GM19324 (cell line): ENCODE data around the gene PRKN.

Experiments
- ATAC-seq: cut with Tn5 transposase; IDR thresholded peaks from one replicate; pipeline ENCODE4 v1.9.1; 2021; ENCODE audit warnings: mild to moderate bottlenecking, moderate library complexity; ENCODE audit not compliant: unreplicated experiment, low FRiP score

Gene PRKN

GRCh38 chr6:161554883-161555282 is 1172.7 kb downstream of the PRKN start:
- no peak for ATAC-seq

DNA sequence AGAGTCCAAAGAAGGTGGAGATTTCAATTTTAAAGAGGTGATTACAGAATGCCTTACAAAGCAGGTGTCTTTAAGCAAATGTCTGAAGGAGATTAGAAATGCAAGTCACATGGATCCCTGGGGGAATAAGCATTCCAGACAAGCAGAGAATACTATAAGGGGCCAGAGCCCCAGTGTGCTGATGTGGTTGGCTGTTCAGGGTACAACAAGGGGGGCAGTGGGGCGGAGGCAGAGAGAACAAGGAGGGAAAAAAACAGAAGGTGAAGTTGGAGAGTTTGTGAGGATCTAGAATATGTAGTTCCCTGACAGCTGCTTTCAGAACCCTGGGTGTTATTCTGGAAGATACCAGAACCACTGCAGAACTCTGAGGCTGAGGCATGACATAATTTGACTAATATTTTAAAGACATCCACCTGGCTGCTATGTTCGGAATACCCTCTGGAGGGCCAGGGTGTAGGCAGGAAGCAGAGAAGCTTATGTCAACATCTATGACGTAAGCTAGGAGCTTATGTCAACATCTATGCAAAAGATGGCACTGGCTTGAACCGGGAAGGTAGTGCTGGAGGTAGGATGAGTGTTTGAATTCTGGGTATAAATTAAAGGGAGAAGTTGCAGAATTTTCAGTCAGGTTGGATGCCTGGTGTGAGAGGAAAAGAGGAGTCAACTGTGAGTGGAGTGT is 1177.5 kb downstream of the PRKN start:
- no peak for ATAC-seq

DNA sequence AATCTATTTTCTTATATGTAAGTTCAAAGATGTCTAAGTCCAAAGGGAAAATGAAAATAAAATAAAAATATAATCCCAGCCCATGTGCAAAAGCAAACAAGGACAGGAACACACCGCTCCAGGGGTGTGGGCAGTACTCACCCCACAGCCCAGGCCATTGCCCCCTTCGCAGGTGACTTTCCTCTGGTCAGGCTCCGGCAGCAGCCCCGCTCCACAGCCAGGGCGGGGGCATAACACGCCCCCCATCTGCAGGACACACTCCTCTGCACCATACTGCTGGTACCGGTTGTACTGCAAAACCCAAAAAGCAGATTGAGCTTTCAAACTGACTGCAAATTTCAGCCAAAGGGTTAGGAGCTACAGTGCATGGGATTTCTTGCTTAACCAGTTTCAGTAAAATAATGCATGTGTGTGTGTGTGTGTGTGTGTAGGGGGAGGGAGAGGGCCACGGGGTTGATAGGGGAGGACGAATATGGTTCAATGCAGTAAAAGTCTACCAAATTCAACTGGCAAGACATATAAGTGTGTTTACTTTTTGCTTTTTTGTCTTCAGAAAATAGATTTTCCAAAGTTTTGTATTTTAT is 1178.8 kb downstream of the PRKN start:
- no peak for ATAC-seq

DNA sequence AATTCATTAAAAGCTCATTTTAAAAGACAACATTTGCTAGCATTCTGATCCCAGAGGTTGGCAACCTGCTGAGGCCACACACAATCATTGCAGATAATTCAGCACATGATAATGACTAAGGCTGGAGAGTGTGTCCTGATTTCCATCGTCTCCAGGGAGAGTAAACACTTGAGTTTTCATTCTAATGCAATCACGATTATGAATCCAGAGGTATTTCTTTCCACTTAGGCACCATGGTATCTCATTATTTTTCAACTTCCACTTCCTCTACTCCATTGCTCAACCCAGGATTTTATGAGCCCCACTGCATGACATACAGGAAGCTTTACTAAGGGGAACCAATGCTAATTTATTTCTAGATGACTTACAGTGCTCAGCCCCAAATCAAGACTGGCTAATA is 1179.9 kb downstream of the PRKN start:
- no peak for ATAC-seq

- no peak for ATAC-seq
These were observed 1180.9 kb downstream of the PRKN start for GRCh38 chr6:161546632-161547031.

- no peak for ATAC-seq
These were observed 1181.8 kb downstream of the PRKN start for GRCh38 chr6:161545741-161546140.

- ATAC-seq: no peak
These were observed 1182.6 kb downstream of the PRKN start for GRCh38 chr6:161544801-161545480.

- no peak for ATAC-seq
These were observed 1183.8 kb downstream of the PRKN start for GRCh38 chr6:161543684-161544309.

DNA sequence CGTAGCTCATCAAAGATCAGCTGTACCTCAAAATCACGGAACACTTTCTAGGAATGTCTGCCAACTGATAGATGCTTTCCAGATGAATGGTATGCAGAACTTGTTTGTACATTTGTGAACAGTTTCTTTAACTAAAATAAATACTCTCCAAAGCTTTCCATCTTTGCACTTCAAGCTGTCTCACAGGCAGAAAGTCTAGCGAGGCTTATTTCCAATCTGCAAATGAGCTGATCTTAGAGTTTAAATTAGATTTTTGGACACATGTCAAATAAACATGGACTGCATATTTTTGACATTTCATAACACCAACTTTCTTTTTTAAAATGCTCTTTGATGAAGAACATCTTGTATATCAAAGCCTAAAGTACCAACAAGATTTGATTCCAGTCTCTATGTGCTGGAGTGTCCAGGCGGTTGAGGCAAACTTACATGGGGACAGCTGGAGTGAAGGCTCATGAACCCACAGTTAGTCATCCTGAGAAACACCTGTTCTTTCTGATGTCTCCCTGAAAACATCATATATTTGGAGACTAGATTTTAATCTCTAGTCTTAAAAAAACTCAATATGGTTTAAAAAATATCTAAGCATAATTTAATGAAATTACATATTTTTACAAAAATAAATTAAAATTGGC is 1185.1 kb downstream of the PRKN start:
- no peak for ATAC-seq

DNA sequence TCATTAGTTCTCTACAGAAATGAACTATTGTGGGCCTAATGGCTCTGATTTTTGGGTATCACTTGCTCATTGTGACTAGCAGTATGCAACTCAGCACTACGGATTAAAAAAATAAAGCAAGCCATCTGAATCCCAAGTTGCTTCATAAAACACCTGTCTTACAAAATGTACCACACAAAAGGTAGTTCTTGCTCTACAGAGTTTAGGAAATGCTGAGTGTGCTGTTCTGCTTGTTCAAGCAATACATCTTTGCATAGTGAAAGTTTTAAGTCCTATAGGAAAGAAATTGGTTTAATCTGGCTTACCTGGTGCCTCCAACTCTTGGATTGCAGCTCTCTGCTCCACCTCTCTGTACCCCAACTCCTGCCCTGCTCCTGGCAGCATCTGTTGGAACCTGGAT is 1187.0 kb downstream of the PRKN start:
- ATAC-seq: no peak

GRCh38 chr6:161536224-161536630 is 1191.3 kb downstream of the PRKN start:
- ATAC-seq: no peak

- ATAC-seq: no peak
These were observed 1193.2 kb downstream of the PRKN start for GRCh38 chr6:161534264-161534873.

DNA sequence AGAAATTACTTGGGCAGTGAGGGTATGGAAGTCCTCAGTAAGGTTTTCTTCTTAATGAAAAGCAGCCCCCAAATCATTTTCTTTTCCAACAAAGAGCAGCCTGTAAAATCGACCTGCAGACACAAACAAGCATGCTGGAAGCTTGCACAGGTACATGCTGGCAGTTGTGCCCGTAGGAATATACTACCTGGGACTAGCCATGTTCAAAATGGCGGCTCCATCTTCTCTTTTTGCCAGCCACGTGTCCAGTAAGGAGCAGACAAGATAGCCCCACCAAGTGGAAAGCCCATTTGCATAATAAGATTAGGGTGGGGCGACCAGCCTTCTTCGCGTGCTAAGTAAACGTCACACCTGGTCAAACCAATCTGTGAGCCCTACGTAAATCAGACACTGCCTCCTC is 1194.3 kb downstream of the PRKN start:
- ATAC-seq: no peak

DNA sequence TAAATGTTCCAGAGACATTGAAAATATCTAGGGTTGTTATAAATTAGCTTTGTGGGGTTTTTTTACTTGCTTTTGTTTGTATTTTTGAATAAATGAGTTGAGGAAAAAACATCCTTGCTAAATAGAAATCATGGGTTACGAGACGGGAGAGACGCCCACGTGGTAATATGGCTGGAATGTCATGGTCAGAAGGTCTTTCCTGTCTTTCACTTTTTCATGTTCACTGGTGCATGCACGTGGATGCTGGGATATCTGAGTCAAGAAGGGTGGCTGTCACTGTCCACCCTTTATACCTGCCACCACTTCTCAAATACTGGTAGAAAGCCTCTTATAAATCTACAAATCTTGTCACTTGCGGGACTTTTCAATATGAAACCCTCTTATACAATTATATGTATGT is 1195.0 kb downstream of the PRKN start:
- ATAC-seq: no peak

- no peak for ATAC-seq
These were observed 1200.8 kb downstream of the PRKN start for GRCh38 chr6:161526794-161527193.

- no peak for ATAC-seq
These were observed 1204.2 kb downstream of the PRKN start for GRCh38 chr6:161523362-161523761.

DNA sequence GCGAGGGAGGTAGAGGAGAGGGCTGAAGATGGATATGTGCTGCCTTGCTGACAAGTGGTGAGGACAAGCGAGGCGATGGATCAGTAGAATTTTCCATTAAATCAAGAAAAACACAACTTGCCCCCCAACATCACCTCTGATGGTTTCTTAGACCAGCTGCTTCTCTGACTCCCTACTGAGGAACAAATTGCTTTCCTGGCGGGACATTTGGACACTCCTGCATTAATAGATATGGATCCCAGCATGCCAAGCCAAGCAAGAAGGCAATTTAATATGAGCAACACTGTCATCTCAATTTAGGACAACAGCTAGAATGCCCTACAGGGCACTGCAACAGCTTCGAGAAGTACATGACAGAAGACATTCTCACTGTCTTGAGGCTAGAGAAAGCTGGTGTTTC is 1205.3 kb downstream of the PRKN start:
- ATAC-seq: no peak

DNA sequence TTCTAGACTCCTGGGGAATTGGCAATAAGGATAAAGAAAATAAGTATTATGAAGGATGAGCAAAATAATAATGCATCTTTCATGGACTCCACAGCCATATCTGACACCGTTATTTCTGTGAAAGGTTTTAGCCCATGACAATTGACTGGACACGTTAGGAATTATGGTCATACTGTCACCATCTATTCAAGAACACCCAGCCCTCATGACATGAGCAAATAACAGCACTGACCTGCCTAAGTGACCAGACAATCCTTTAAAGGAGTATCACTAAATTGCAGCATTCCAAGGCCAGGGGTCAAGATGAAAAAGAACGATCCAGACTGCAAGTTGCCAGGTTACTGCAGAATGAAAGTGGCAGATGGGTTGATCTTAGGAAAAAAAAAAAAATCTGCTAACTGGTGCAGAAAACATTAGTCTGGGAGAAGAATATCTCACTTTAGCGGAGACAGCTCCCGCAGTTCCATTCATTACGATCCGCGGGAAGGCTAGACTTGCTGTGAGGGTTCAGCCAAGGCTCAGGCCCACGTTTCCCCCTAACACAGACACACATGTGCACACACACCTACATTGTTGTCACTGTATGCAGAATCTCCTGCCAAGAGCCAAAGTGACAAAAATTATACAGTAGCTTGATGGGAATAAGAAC is 1216.0 kb downstream of the PRKN start:
- no peak for ATAC-seq

DNA sequence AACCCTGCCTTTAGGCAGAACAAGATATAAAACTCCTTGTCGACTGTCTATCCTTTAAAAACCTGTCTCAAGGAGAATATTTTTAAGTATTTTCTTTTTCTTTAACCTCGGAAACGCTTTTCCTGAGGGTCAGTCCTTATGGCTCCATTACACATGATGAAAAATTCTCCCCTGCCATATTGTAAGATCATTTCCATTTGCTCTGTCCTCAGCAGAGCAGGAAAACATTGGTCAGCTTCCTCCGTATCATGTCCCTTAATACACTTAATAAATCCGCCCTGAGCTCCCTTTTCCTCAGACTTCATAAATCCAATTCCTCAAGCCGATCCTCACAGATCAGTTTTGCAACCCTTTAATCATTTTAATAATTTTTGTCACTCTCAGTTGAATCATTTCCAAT is 1219.2 kb downstream of the PRKN start:
- ATAC-seq: no peak

- ATAC-seq: no peak
These were observed 1220.2 kb downstream of the PRKN start for GRCh38 chr6:161507375-161507774.
